ENCODE data around the gene FTSJ1. TPM values are rescaled to one million over a fixed set of nuclear protein-coding genes. Genes with fewer than 3 reads are reported as not detected.
"Not testable (repeated sequence)": the region's sequence is repeated elsewhere in the genome, so short reads cannot be mapped to it uniquely, and the experiment has no call there.

Gene FTSJ1
- polyA plus RNA-seq, 1 donor: 22.2 TPM

- no peak for DNase-seq (ENCODE audit: low read depth)
Measured at GRCh38 chrX:48493890-48494364, 17.9 kb downstream of the FTSJ1 start.

- DNase-seq (ENCODE audit: low read depth): no peak
Measured at GRCh38 chrX:48496660-48497059, 20.7 kb downstream of the FTSJ1 start.

GRCh38 chrX:48497871-48498270 is 21.9 kb downstream of the FTSJ1 start:
- DNase-seq (ENCODE audit: low read depth): no peak

- no peak for DNase-seq (ENCODE audit: low read depth)
Measured at GRCh38 chrX:48498374-48498809, 22.4 kb downstream of the FTSJ1 start.

GRCh38 chrX:48504261-48504660 is 28.3 kb downstream of the FTSJ1 start:
- DNase-seq (ENCODE audit: low read depth): no peak

GRCh38 chrX:48505481-48505880 is 29.5 kb downstream of the FTSJ1 start:
- no peak for DNase-seq (ENCODE audit: low read depth)

- no peak for DNase-seq (ENCODE audit: low read depth)
Measured at GRCh38 chrX:48507246-48507645, 31.2 kb downstream of the FTSJ1 start.

GRCh38 chrX:48508400-48509244 is 32.6 kb downstream of the FTSJ1 start, which contains the start of gene PORCN:
Gene PORCN, plus strand, starts transcription at chrX:48508992. Its CDS starts 829 bp downstream, at chrX:48509821.
- DNase-seq (ENCODE audit: low read depth): no peak

GRCh38 chrX:48509245-48509590 is 33.2 kb downstream of the FTSJ1 start:
- DNase-seq (ENCODE audit: low read depth): no peak

- DNase-seq (ENCODE audit: low read depth): no peak
Measured at GRCh38 chrX:48509619-48510018, 33.6 kb downstream of the FTSJ1 start.

- no peak for DNase-seq (ENCODE audit: low read depth)
Measured at GRCh38 chrX:48511560-48511959, 35.6 kb downstream of the FTSJ1 start.

- DNase-seq (ENCODE audit: low read depth): no peak
Measured at GRCh38 chrX:48512371-48512935, 36.5 kb downstream of the FTSJ1 start.

- DNase-seq (ENCODE audit: low read depth): no peak
Measured at GRCh38 chrX:48513670-48514069, 37.7 kb downstream of the FTSJ1 start.

GRCh38 chrX:48514126-48514806 is 38.3 kb downstream of the FTSJ1 start:
- no peak for DNase-seq (ENCODE audit: low read depth)

GRCh38 chrX:48514868-48515460 is 39.0 kb downstream of the FTSJ1 start:
- DNase-seq (ENCODE audit: low read depth): no peak

- no peak for DNase-seq (ENCODE audit: low read depth)
Measured at GRCh38 chrX:48515842-48516241, 39.8 kb downstream of the FTSJ1 start.

GRCh38 chrX:48516285-48516684 is 40.3 kb downstream of the FTSJ1 start:
- no peak for DNase-seq (ENCODE audit: low read depth)

- DNase-seq (ENCODE audit: low read depth): no peak
Measured at GRCh38 chrX:48516987-48517386, 41.0 kb downstream of the FTSJ1 start.

- not testable (repeated sequence) for DNase-seq (ENCODE audit: low read depth)
Measured at GRCh38 chrX:48519481-48519880, 43.5 kb downstream of the FTSJ1 start.

- DNase-seq (ENCODE audit: low read depth): no peak
Measured at GRCh38 chrX:48520455-48520854, 44.5 kb downstream of the FTSJ1 start.

- no peak for DNase-seq (ENCODE audit: low read depth)
Measured at GRCh38 chrX:48520976-48521352, 45.0 kb downstream of the FTSJ1 start.
